Stomach (tissue), 4 donors: Measurements from ENCODE around the gene DBP.

Experiments used
- EP300 ChIP-seq: sonication (generic); formaldehyde crosslinking; IDR thresholded peaks from one replicate; pipeline ENCODE4 v1.6.1; 2017; ENCODE audit warnings: antibody characterized with exemption
- POLR2A ChIP-seq, 4 donors: fragments of 450-650 bp; IDR thresholded peaks; one replicate each; pipeline ENCODE4 v1.6.1; 2016; ENCODE audit warnings: antibody characterized with exemption in 4 of 4, control low read depth in 2 of 4, mild to moderate bottlenecking in 1 of 4, moderate library complexity in 1 of 4
- POLR2AphosphoS5 ChIP-seq, 3 donors: sonication (generic); formaldehyde crosslinking; IDR thresholded peaks; one replicate each; pipeline ENCODE4 v1.6.1; 2016; ENCODE audit warnings: antibody characterized with exemption in 3 of 3

DNA sequence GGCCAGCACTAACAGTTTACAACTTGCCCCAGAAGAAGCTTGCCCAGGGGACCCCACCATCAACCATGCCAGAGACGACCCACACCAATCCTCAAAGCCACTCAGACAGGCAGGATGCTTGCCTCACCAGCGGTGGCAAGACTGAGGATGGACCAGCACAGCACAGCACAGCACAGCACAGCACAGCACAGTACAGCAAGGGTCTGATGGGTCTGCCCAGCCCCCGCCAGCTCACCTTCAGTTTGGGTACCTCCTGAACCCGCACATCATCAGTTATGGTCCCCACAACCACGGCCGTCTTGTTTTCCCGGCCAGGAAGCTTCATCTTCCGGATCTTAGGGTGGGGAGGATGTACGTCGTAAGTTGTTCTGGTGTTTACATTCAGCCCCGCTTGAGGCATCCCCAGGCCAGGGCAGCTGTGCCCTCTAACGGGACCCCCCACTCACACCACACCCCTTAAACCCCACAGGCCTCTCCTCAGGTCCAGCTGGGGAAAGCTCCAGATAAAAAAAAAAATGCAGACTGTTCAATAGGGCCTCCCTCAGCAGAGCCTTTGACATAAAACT lies 20.6 kb downstream of the DBP start:
- TF ChIP-seq POLR2A (IDR thresholded peaks at IDR 0.05) (no peak), POLR2AphosphoS5 (IDR thresholded peaks at IDR 0.05) (no peak), EP300 (no peak)
